ENCODE data around the gene CDH4.

CDH4 gene

GRCh38 chr20:61303217-61303616 is 51.2 kb downstream of the CDH4 start:
- no peak for DNase-seq

GRCh38 chr20:61303675-61304074 is 51.6 kb downstream of the CDH4 start:
- DNase-seq: no peak

DNA sequence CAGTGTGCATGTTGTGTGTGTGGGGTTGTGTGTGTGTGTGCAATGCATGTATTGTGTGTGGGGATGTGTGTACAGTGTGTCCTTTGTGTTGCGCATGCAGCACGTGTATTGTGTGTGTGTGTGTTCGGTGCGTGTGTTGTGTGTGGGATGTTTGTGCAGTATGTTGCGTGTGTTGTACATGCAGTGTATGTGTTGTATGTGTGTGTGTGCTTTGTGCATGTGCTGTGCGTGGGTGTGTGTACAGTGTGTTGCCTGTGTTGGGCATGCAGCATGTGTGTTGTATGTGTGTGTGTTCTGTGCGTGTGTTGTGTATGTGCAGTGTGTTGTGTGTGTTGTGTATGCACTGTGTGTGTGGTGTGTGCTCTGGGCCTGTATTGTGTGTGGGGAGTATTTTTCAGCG is 52.7 kb downstream of the CDH4 start:
- DNase-seq: no peak

DNA sequence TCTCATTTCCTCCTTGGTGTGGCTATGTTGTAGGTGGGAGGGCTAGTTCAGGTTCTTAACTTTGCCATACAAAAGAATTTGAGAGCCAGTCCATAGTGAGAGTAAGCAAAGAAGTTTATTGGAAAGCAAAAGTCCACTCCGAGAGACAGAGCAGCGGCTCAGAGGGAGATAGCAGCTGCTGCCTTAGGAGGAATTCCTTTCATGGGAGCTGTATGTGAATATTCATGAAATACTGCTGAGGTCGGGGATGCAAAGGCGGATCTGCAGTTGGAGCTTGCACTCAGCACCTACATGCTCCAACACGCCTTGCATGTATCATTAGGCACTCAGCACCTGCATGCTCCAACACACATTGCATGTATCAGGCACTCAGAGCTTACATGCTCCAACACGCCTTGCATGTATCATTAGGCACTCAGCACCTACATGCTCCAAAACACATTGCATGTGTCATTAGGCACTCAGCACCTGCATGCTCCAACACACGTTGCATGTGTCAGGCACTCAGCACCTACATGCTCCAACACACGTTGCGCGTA is 54.9 kb downstream of the CDH4 start:
- DNase-seq: no peak

DNA sequence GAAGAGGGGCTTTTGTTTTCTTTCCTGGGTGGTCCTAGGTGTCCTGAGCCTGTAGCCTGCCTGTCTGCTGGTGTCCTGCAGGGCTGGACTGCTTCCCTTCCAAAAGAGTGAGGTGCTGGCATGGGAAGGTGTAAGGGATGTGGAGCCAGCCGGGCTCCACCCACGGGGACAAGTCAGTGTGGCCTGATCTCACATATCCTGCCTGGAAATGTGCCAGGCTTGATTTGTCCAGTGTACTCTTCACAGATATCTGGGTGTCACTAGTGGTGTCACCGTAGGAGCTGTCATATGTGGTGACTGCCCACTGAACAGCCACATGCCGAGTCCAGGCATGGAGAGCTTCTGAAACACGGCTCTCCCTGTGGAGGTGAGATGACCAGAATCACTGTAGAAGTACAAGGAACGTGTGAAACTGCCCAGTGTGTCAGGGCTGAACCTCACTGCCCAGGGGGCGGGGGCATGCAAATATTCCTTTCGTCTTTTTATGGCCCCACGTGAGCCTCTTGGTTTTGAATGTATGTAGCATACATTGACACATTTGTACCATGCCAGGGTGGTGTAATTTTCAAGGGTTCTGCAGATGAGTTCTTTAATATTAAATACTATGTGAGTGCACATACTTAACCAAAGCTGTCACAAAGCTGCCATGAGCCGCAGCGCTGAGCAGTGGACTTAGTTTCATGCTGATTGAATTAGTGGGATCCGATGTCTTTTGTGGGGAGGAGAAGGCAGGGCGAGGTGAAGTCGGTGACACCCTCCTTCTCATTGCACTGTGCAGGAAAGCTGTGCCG is 55.8 kb downstream of the CDH4 start:
- DNase-seq: no peak

- DNase-seq: no peak
Observed at GRCh38 chr20:61308477-61308774, 56.4 kb downstream of the CDH4 start.

DNA sequence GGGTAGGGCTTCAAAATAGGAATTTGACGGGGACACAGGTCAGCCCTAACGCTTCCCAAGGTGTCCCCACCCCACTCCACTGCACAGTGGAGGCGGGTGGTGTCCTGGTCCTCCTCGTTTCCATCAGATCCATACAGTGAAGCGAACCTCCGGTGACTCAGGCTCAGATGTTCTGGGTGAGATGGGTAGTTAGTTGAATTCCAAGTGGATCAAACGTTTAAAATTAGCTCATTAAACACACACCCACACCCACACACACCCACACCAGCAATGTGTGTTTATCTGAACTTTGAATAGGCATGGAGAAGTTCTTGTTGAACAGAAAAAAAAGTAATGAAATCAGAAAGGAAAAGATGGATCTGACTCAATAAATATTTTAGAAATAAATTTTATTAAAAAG is 58.9 kb downstream of the CDH4 start:
- no peak for DNase-seq

GRCh38 chr20:61311656-61312387 is 59.8 kb downstream of the CDH4 start:
- no peak for DNase-seq

DNA sequence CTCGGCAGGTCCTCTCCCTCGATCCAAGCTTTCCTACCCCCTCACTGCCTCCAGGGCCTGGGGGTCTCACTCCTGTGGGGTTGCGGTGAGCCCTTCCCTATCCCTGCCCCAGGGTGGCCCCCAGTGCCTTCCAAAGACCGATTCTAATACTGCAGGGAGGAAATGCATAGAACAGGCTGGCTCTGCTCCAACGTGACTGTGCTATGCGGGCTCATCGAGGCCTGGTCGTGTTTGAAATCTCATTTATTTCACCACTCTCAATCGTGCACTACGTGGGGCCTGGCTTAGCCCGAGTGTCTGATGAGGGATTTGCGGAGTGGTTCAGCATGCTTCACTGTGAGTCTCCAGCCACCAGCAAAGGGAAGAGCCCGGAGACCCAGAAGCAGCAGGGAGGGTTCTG is 60.9 kb downstream of the CDH4 start:
- no peak for DNase-seq

- DNase-seq: no peak
Observed at GRCh38 chr20:61313396-61313795, 61.3 kb downstream of the CDH4 start.

- DNase-seq: no peak
Observed at GRCh38 chr20:61314326-61315010, 62.4 kb downstream of the CDH4 start.

DNA sequence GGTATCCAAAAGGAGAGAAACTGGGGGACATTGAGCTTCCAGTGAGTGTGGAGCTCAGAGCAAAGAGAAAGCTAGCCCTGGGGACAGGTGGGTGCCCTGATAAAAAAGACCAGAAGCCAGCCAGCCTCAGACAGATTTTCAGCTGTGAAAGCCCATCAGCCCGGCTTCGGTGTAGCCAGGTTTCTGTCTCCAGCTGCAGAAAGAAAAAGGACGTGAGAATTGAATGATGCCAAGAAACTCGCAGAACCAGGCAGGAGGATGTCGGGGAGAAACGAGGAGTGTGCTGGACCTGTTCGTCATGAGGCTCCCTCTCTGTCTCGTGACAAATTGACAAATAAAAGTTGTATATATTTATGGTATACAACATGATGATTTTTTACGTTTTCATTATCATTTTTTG is 63.3 kb downstream of the CDH4 start:
- no peak for DNase-seq

GRCh38 chr20:61316346-61316745 is 64.3 kb downstream of the CDH4 start:
- DNase-seq: no peak

DNA sequence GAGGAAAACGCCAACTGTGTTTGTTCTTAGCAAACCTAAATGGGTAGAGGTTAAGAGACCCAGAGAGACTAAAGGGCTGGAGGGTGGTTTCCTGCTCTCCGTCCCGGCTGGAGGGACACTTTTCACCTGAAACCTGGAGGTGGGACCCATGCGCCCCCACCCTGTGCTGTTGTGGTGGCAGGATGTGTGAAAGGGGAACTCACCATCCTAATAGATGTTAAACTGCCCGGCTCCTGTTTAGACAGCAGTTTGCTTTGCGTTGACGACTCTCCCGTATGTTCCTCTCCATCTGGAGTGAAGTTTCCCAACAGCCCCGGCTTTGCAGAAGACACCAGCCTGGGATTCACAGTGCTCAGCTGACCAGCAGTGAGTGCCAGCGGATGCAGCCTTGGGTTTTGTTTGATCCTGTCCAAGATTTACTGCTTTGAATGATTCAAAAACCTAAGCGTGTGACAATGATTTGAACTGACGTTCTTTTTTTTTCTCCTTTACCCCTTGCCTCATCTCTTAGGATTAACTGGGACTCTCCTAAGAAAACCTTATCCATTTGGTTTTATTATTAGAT is 66.0 kb downstream of the CDH4 start:
- no peak for DNase-seq

DNA sequence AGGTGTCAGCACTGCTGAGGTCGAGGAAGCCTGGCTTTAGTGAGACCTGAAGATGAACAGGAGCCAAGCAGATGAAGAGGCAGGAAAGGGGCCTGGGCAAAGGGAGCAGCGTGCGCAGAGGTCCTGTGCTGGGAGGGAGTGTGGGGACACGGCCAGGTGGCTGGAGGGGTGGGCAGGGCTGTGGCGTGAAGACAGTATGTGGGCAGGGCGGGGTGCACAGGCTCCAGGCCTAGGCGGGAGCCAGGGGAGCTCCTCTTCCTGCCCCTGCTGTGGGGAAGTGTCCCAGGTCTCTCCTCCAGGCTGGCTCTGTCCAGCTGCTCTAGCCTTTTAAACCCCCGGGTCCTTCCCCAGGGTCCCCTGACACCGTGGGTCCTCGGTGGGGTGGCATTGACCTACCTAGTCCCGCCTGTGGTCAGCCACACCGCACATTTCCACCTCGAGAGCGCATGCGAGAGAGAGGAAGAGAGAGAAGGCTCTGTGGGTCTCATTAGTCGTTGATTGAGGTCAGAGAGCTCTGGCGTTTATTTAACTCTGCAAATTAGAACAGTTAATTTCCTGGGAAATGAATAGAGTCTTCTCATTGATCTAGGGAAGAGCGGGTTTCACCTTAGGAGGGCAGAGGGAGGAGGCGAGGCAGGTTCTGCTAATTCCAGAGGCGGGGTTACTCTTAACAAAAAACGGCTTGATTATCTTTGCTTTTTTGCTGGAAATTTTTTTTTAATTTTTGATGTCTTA is 68.8 kb downstream of the CDH4 start:
- DNase-seq: no peak

GRCh38 chr20:61321481-61321880 is 69.4 kb downstream of the CDH4 start:
- DNase-seq: no peak

DNA sequence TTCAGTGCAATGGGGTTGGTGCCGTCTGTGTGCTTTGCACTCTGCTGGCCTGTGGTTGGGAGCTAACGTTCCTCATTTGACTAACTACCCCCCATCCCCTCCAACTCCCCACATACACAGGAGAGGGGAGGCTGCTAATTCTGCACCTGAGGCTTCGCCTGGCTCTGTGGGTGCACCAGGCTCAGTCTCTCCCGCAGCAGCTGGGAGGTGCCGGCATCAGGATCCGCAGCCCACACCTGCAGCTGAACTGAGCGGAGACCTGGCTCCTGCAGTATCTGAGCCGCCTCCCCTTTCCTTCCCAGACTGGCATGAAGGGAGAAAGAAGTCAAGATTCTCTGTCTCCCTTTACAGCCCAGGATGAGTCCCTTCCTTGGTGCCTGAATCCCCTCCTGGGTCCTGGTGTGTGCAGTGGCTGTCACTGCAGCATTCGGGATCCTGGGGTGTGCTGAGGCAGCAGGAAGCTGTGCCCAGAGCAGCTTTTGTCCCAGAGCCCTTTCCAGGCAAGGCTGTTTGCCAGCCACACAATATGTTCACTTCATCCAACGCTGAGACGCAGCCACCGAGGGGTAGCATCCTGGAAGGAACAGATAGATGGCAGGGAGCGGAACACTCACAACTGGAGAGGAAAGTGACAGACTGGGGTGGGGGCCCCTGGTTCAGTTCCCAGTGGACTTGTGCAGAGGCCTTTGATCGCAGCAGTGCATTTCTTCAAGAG is 70.2 kb downstream of the CDH4 start:
- no peak for DNase-seq

- DNase-seq: no peak
Observed at GRCh38 chr20:61324906-61325305, 72.8 kb downstream of the CDH4 start.

DNA sequence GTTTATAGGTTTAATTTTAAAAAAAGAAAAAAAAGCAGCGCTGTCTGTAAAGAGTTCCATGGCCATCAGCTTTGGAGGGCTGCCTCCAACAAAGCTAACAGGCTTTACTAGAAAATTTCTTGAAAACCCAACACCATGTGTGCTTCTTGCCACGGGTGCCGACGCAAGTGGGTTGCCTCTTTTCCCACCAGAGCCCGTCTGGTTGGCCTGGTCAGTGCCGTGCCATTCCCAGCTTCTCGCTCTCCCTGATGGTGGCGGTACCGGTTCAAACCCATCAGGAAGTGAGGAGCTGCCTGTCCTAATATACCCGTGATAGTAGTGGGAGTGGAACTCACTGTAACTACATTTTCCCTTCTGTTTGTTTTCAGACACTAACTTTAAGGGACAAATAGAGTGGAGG is 73.7 kb downstream of the CDH4 start:
- DNase-seq: no peak

DNA sequence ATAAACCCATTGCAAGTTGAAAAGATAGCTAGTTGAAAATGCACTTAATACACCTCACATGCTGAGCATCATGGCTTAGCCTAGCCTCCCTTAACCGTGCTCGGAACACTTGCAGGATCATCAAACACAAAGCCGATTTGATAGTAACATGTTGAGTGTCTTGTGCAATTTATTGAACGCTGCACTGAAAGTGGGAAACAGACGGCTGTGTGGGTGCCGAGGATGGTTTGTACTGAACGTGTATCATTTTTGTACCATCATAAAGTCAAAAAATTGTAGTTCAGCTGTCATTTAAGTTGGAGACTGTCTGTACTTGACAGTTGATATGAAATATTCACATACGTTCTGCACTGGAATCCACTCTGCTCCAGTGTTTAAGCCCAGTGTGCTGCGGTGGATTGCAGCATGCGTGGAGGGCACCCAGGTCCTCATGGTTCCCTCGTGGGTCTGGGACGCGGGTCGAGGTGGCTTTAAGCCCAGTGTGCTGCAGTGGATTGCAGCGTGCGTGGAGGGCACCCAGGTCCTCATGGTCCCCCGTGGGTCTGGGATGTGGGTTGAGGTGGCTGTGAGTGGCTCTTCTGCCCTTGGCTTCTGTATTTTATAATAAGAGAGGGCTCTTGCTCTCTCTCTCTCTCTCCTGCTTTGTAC is 77.0 kb downstream of the CDH4 start:
- DNase-seq: no peak

- DNase-seq: no peak
Observed at GRCh38 chr20:61330441-61330840, 78.4 kb downstream of the CDH4 start.

- no peak for DNase-seq
Observed at GRCh38 chr20:61331543-61331942, 79.5 kb downstream of the CDH4 start.

Data from T-helper 9 cell (primary cell).